Measurements from ENCODE around the gene RAD51B.

The RAD51B gene

GRCh38 chr14:68459480-68460136 is 640.0 kb downstream of the RAD51B start:
- DNase-seq: no peak

GRCh38 chr14:68460541-68460940 is 641.0 kb downstream of the RAD51B start:
- no peak for DNase-seq

DNA sequence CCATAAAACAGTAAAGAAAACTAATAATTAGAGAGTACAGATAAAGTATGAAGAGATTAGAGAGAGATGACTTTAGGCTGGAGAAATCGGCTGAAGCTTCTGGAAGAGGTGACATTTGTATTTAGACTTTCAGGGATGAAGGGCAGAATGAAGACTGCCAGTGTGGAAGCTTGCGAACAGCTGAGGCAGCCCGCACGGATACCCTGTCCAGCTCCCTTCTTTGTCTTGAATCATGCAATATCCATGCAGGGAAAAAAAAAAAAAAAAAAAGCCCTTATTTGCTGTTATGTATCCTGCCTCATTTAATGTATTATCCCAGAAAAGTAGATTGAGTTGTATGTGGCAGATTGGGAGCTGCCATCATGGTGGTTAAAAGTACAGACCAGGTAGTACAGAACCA is 641.5 kb downstream of the RAD51B start:
- no peak for DNase-seq

- DNase-seq: no peak
Measured at GRCh38 chr14:68462683-68463082, 643.1 kb downstream of the RAD51B start.

DNA sequence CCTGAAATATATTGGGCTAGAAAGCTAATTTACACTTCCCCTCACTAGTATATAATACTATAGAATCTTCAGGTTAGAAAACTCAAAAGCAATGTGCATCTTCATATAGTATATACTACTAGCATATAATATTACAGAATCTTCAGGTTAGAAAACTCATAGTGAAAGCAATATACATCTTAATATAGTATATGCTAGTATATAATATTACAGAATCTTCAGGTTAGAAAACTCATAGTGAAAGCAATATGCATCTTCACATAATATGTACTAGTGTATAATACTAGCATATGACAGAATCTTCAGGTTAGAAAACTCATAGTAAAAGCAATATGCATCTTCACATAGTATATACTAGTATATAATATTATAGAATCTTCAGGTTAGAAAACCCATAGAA is 643.7 kb downstream of the RAD51B start:
- DNase-seq: no peak

DNA sequence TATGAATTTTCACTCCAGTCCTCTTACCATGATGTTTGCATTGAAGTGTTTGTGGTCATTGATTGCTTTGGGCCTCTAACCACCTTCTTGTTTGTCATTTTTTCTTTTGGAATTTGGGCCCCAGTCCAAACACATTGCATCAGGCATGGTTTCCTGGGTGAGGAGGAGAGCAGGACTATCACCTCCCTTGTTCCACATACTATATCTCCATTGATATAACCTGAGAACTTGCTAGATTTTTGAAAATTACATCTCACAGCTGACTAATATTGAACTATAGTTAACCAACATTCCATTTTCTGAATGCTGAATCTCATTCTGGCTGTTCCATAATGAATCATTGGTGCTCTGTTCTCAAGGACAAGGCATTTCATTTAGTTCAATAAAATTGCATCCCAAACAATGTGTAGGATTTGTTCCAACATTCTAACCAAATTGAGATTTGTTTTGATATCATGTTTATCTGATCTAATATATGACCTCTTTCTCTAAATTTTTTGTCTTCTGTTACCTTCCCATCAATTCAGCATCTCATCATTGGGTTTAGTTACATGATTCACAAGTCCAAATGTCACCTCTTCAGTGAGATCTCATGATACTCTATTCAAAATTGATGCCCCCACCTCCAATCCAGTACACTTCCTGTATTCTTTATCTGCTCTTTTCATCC is 644.3 kb downstream of the RAD51B start:
- DNase-seq: no peak

DNA sequence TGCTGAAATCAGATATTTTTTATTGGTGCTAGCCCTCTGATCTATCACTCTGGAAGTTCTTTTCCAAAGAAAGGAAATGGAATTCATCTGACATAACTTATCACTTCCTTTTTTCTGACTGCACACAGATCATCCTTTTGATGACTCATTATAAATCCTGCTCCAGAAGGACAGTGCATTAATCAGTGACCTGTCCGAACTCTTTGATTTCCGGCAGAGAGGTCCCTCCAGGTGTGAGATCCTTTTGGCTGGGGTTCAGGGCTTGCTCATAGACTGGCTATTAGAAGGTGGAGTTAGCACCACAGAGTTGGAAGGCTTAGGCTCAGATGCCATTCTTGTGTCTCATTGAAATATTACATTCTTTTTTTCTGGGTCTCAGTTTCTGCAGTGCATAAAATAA is 645.1 kb downstream of the RAD51B start:
- DNase-seq: no peak

DNA sequence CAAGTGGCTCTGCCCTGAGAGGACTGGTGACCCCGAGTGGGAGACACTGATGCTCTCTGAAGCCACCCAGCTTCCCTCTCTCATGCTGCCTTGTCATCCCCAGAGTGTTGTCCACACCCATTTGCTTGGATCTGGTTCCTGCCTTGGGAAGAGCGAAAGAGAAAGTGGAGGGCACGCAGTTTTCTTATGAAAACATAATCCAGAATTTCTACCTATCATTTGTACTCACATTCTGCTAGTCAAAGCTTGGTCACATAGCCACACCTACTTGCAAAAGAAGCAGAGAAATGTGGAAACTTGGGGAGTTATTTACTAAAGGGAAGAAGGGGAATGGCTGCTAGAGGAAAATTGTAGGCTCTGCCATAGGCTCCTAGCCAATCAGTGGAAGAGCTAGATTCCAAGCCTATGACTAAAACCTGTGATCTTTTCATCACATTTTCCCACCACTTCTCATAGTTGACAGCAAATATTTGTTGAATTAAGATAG is 647.0 kb downstream of the RAD51B start:
- no peak for DNase-seq

DNA sequence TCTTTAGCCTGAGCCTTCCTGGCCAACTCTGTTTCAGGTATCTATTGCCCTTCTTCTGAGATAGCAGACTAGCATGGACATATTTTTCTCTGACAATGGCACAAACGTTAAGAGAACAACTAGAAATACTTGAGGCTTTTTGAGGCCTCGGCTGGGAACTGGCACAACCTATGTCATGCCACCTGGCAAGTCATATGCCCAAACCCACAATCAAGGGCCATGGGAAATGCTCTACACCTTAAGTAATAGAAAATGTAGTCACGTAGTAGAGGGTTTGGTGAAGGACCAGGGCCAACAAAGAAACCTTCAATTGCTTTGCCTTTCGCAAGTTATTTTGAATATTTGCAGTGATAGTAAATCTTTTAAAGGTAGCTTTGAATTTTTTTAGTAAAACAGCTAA is 647.8 kb downstream of the RAD51B start:
- no peak for DNase-seq

- DNase-seq: no peak
Measured at GRCh38 chr14:68468437-68469207, 649.0 kb downstream of the RAD51B start.

- DNase-seq: no peak
Measured at GRCh38 chr14:68469208-68469713, 649.7 kb downstream of the RAD51B start.

DNA sequence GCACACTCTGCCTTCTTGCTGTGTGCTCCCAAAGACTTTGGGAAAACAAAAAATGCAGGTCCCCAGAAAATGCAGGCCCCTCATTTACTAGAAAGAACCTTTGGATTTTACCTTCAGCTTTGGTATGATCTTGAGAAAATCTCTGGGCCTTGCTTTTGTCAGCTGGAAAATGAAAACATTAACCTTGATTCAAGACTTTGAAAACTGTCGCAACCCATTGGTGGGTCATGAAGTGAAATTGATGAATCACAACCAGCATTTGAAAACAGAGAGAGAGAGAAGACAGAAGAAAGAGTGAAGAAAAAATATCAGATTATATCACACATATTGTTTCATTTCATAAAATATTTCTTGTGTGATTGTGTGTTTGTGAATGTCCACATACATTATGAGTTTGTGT is 650.8 kb downstream of the RAD51B start:
- DNase-seq: no peak

- DNase-seq: no peak
Measured at GRCh38 chr14:68471029-68471963, 651.7 kb downstream of the RAD51B start.

GRCh38 chr14:68471964-68472508 is 652.5 kb downstream of the RAD51B start:
- DNase-seq: no peak

DNA sequence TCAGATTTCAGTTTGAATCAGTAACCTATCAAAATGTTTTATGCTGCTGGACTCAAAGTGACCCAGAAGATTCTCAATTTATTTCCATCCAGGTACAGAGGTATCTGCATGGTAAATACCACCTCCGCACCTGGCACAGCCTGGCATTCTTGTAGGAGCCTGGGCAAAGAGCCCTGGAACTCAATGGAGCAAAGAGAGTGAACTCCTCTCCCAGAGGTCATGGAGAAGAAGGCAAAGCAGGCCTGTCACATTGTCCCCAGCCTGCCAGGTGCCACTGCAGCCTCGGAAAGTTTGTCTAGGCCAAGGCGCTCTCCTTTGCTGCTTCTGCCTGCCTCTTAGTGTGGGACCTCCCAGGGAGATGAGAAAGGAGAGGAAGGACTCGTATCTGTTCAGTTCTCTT is 653.5 kb downstream of the RAD51B start:
- DNase-seq: no peak

DNA sequence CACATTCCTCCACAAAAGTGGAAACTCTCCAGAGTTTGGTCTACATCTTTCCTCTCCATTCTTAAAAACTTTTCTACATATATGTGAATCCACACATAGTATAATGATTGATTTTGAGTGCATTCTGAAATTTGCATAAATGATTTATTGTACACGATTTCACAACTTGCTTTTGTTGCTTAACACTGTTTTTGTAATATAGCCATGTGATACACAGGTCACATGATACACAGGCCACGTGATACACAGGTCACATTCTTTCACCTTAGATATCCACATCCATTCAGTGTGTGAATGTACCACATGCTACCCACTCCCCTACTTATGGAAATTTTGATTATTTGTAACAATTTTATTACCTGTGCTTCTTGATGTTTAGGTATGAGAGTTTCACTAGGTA is 654.2 kb downstream of the RAD51B start:
- DNase-seq: no peak

GRCh38 chr14:68474741-68475140 is 655.2 kb downstream of the RAD51B start:
- no peak for DNase-seq

DNA sequence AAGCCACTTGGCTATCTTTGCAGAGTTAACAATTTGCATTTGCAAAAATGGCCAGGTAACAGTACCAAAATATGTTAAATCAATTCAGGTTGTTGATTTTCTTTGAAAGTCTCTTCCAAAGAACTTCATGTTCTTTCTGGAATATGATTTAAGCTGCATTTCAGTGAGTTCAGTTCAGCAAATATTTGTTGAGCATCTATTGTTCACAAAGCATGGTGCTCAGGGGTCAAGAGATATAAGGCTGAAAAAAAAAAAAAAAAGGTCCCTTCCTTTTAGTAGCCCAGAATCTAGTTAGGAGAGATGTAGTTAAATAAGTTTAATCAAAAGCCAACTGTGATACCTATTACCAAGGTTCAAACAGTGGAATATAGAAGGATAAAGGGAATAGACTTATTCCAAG is 656.2 kb downstream of the RAD51B start:
- no peak for DNase-seq

- DNase-seq: no peak
Measured at GRCh38 chr14:68476212-68477109, 656.9 kb downstream of the RAD51B start.

DNA sequence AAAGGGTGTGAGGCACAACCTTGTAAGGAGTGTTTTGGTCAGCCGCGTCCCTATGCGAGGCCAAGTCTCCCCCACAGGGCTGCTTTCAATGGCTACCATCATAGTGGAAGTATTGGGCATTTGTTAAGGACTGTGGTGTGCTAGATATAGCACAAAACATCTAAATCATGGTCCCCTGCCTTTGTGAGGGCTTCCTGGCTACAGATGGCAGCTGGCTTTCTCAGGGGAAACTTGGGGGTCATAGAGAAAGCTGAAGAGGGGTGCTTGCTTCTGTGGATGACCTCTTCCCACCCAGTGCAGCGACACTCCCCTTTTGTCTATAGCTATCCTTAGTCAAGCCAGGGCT is 657.5 kb downstream of the RAD51B start:
- DNase-seq: no peak

DNA sequence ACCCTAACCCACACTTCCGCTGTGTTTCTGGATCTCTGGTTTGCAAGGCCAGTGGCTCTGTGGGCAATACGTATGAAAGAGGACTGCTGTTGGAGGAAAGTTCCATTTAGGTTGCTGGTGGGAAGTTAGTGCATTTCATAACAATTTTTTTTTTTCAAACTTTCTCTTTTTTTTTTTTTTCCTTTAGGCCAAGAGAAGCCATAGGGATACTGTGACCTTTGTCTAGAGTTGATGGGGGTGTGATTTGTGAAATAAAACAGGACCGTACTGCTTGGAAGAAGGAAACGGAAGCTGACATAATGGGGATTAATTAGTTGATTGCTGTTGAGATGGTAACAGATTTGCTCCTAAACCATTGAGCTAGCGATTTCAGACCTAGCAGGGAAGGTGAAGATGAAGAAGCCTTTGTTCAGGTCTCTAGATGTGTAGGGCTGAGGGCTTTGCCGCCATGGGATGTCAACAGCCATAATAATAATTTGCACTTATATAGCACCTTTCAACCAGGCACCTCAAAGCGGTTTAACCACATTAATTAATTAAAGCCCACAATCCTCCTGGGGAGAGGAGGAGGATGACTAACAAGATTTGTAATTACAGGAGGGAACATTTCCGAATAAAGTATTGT is 658.0 kb downstream of the RAD51B start:
- no peak for DNase-seq

Measured in NCI-H2081 (cell line).